Keratinocyte (primary cell): Measurements from ENCODE around the gene PHYH. TPM values are rescaled to one million over a fixed set of nuclear protein-coding genes. Genes with fewer than 3 reads are reported as not detected.

Source experiments
- DNase-seq: peaks from one replicate; pipeline ENCODE4 v3.0.0-alpha.2; 2011; ENCODE audit warnings: low read depth, missing footprints, low spot score
- FAIRE-seq: peaks from 2 replicates; lab custom pipeline; 2011; peaks lifted over from hg19 to GRCh38; lab: Jason Lieb, UNC
- H2AFZ ChIP-seq: 2 replicates; pipeline ENCODE4 v1.6.0; 2012; ENCODE audit warnings: low read length, control low read depth, inconsistent platforms; ENCODE audit not compliant: control insufficient read depth
- H3K27ac ChIP-seq: 2 replicates; pipeline ENCODE4 v1.5.1; 2011; ENCODE audit warnings: low read length; ENCODE audit not compliant: control insufficient read depth, insufficient read depth
- H3K27me3 ChIP-seq: 3 replicates; pipeline ENCODE4 v1.6.0; 2011; ENCODE audit warnings: low read length; ENCODE audit not compliant: control insufficient read depth, insufficient read depth; ENCODE audit errors: extremely low read depth
- H3K36me3 ChIP-seq, 2 experiments: 2 replicates in 1 of 2; 3 replicates in 1 of 2; pipeline ENCODE4 v1.5.1; 2011; ENCODE audit warnings: low read length in 2 of 2, mild to moderate bottlenecking in 1 of 2; ENCODE audit not compliant: control insufficient read depth in 2 of 2, insufficient read depth in 2 of 2; ENCODE audit errors: extremely low read depth in 1 of 2
- H3K4me1 ChIP-seq: 3 replicates; pipeline ENCODE4 v1.5.1; 2011; ENCODE audit warnings: low read length; ENCODE audit not compliant: control insufficient read depth, insufficient read depth; ENCODE audit errors: extremely low read depth
- H3K4me2 ChIP-seq: 3 replicates; pipeline ENCODE4 v1.6.0; 2011; ENCODE audit warnings: low read depth, low read length; ENCODE audit not compliant: control insufficient read depth, insufficient read depth; ENCODE audit errors: extremely low read depth
- H3K4me3 ChIP-seq, 3 experiments: fragments of 200-600 bp in 1 of 3; sonication (generic) in 1 of 3; 2 replicates in 2 of 3; 3 replicates in 1 of 3; pipeline ENCODE4 v1.5.1; 2011 to 2016; ENCODE audit warnings: low read length in 3 of 3, mild to moderate bottlenecking in 3 of 3, control low read depth in 2 of 3, inconsistent platforms in 1 of 3, low read depth in 1 of 3, mixed read lengths in 1 of 3, mixed run types in 1 of 3, moderate library complexity in 1 of 3; ENCODE audit not compliant: control insufficient read depth in 2 of 3, insufficient read depth in 2 of 3; ENCODE audit errors: extremely low read depth in 1 of 3
- H3K79me2 ChIP-seq: 2 replicates; pipeline ENCODE4 v1.6.0; 2012; ENCODE audit warnings: low read length; ENCODE audit not compliant: control insufficient read depth, insufficient read depth
- H3K9ac ChIP-seq: 3 replicates; pipeline ENCODE4 v1.6.0; 2011; ENCODE audit warnings: low read length; ENCODE audit not compliant: control insufficient read depth, insufficient read depth; ENCODE audit errors: extremely low read depth
- H3K9me1 ChIP-seq: 3 replicates; pipeline ENCODE4 v1.6.0; 2011; ENCODE audit warnings: low read length; ENCODE audit not compliant: control insufficient read depth, insufficient read depth; ENCODE audit errors: extremely low read depth
- H3K9me3 ChIP-seq: 2 replicates; pipeline ENCODE4 v1.5.1; 2012; ENCODE audit warnings: low read depth, low read length; ENCODE audit not compliant: control insufficient read depth
- H4K20me1 ChIP-seq: 3 replicates; pipeline ENCODE4 v1.6.0; 2011; ENCODE audit warnings: low read length; ENCODE audit not compliant: control insufficient read depth, insufficient read depth; ENCODE audit errors: extremely low read depth
- EZH2 ChIP-seq: IDR thresholded peaks from one replicate; pipeline ENCODE4 v1.6.1; 2012; ENCODE audit warnings: inconsistent platforms, mild to moderate bottlenecking, low read length, moderate library complexity
- dilution Hi-C: fragments of 300-500 bp; cut with MboI; formaldehyde crosslinking; loops from one replicate; pipeline ENCODE4 v1.7.0; 2020; ENCODE audit warnings: low sequenced_read_pairs; ENCODE audit not compliant: extremely low pct_ligation_motif_present
- polyA plus RNA-seq, 5 experiments: library from polyadenylated mRNA; depleted of rRNA in 3 of 5; stranded (reverse) in 3 of 5; stranded (forward) in 1 of 5; unstranded in 1 of 5; fragments of >200 nt; gene quantifications; 1 replicate in 1 of 5; 2 replicates in 3 of 5; 3 replicates in 1 of 5; pipeline versions ENCODE4 v1.2.1 to v1.2.3, GENCODE V29; 2011 to 2012; ENCODE audit warnings: missing spikeins in 2 of 5, low read depth in 1 of 5, low replicate concordance in 1 of 5
- TF ChIP-seq, protein P1 (sequence below), 3 experiments: IDR thresholded peaks in 1 of 3; conservative IDR thresholded peaks in 1 of 3; optimal IDR thresholded peaks in 1 of 3; 2 replicates in 2 of 3; 3 replicates in 1 of 3; pipeline versions ENCODE3 to v1.5.1; 2011; ENCODE audit warnings: low read length in 3 of 3, mild to moderate bottlenecking in 3 of 3, moderate library complexity in 2 of 3, control low read depth in 1 of 3, inconsistent platforms in 1 of 3; ENCODE audit not compliant: insufficient read depth in 2 of 3; ENCODE audit errors: extremely low read depth in 1 of 3

Gene PHYH
- polyA plus RNA-seq, 1 donor (not counting 4 experiments of a cell fraction or from before 2014, with no cell fraction given) = 11.5 TPM

DNA sequence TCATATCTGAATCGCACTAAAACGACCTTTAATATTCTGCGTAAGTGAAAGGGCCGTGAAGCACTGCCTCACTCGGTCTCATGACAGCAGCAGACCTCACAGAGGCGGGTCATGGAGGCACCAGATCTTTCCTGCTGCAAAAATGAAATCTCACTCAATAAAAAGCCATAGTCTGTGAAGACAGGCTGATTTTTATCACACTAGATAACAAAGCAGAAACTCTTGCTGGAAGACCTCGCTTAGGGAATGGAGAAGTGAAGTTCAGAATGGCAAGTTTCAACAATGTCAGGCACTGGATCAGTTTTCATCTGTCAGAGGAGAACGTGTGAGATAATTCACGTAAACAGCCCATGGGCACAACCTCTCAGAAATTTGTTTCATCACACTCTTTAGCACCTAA, 40.2 kb upstream of the PHYH start:
- Histone ChIP-seq H3K36me3 (peaks cover 7 to 15% of the 10 kb centered on the region in 2 experiments), H3K9me1 (peaks cover under 1% of the 10 kb centered on the region), H3K27ac (no peak overlapping the region), H3K9ac (no peak overlapping the region), H3K27me3 (no peaks in the 10 kb centered on the region), H3K79me2 (peaks cover 36% of the 10 kb centered on the region), H4K20me1 (no peaks in the 10 kb centered on the region), H3K4me1 (peaks cover 3% of the 10 kb centered on the region), H2AFZ (no peak overlapping the region), H3K4me2 (peak overlapping the region; percentile 29), H3K9me3 (no peaks in the 10 kb centered on the region), H3K4me3 (no peak overlapping the region)
- TF ChIP-seq EZH2 = no peak
- TF ChIP-seq, protein P1, sequence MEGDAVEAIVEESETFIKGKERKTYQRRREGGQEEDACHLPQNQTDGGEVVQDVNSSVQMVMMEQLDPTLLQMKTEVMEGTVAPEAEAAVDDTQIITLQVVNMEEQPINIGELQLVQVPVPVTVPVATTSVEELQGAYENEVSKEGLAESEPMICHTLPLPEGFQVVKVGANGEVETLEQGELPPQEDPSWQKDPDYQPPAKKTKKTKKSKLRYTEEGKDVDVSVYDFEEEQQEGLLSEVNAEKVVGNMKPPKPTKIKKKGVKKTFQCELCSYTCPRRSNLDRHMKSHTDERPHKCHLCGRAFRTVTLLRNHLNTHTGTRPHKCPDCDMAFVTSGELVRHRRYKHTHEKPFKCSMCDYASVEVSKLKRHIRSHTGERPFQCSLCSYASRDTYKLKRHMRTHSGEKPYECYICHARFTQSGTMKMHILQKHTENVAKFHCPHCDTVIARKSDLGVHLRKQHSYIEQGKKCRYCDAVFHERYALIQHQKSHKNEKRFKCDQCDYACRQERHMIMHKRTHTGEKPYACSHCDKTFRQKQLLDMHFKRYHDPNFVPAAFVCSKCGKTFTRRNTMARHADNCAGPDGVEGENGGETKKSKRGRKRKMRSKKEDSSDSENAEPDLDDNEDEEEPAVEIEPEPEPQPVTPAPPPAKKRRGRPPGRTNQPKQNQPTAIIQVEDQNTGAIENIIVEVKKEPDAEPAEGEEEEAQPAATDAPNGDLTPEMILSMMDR (optimal IDR thresholded peaks at IDR 0.05 in 1 of 3, IDR thresholded peaks at IDR 0.05 in 1 of 3, conservative IDR thresholded peaks at IDR 0.05 in 1 of 3; ENCODE audit: extremely low read depth in 1 of 3, insufficient read depth in 2 of 3, low read length in 3 of 3) = no peak
- dilution Hi-C loops = no loop called here
- DNase-seq (no peak), FAIRE-seq (no peak)

DNA sequence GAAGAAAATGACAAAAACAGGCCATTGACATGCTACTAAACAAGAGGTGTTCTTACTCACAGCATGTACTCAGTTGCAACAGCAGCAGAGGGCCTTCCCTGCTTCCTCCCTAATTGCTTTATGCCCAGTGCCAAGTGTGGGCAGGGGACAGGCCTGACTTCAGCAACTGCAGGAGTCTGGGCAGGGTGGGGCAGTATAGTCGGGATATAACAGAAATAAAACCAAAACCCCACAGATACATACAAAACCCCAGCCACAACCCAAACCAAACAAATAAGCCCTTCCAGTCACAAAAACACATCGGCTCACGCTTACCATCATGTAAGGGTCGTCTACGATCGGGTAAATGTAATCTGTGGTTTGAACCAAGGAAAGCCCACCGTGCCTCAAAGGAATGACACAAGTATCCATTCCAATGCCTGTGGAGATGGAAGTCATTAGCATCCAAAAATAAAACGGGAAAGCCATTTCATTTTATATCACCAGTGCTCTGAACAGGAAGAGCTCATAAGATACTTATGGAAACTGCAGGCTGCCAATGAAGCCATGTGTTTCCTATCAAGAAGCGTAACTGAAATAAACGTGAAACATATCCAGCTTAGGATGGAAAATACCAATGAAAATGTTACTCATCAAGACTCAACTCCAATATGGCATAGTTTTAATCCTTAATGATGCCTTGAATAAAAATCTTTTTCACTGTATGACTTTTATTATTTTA, 38.7 kb upstream of the PHYH start:
- H3K4me3 ChIP-seq = no peak overlapping the region
- H4K20me1 ChIP-seq = no peaks in the 10 kb centered on the region
- no peak overlapping the region for H3K9ac ChIP-seq
- FAIRE-seq (no peak), DNase-seq (no peak)
- no peaks in the 10 kb centered on the region for H3K27me3 ChIP-seq
- no peaks in the 10 kb centered on the region for H3K9me1 ChIP-seq
- H2AFZ ChIP-seq = no peak overlapping the region
- dilution Hi-C loops = no loop called here
- H3K27ac ChIP-seq = no peak overlapping the region
- TF ChIP-seq, protein P1 (optimal IDR thresholded peaks at IDR 0.05 in 1 of 3, IDR thresholded peaks at IDR 0.05 in 1 of 3, conservative IDR thresholded peaks at IDR 0.05 in 1 of 3; ENCODE audit: extremely low read depth in 1 of 3, insufficient read depth in 2 of 3, low read length in 3 of 3) = no peak
- TF ChIP-seq EZH2 = no peak
- H3K79me2 ChIP-seq = peaks cover 27% of the 10 kb centered on the region
- H3K36me3 ChIP-seq = peaks cover 5 to 20% of the 10 kb centered on the region in 2 experiments
- no peaks in the 10 kb centered on the region for H3K9me3 ChIP-seq
- H3K4me1 ChIP-seq = peaks cover 3% of the 10 kb centered on the region
- H3K4me2 ChIP-seq = no peak overlapping the region
